Measurements from ENCODE around the gene FOXI2. TPM values are rescaled to one million over a fixed set of nuclear protein-coding genes. Genes with fewer than 3 reads are reported as not detected.

Gene FOXI2
- not detected for total RNA-seq

GRCh38 chr10:127736915-127737562 is at the start of gene FOXI2:
Gene FOXI2 (plus strand): TSS chr10:127737185. CDS start chr10:127737274, 89 bp downstream.
- H3K36me3 Mint-ChIP-seq: no peaks in the 10 kb centered on the region
- no peak within 1 kb of the TSS for H3K27ac Mint-ChIP-seq
- no peak within 1 kb of the TSS for H3K4me3 Mint-ChIP-seq
- DNase-seq: no peak
- CTCF ChIA-PET: no interaction called here
- H3K27me3 Mint-ChIP-seq: peaks cover 31% of the 10 kb centered on the region
- POLR2A ChIA-PET: no interaction called here
- no peaks in the 10 kb centered on the region for H3K4me1 Mint-ChIP-seq (ENCODE audit: low read depth)
- no peaks in the 10 kb centered on the region for H3K9me3 Mint-ChIP-seq
- intact Hi-C loops (cut with micrococcal nuclease): no loop called here

GRCh38 chr10:127687548-127687947 is 49.4 kb upstream of the FOXI2 start:
- Mint-ChIP-seq H3K36me3 (no peaks in the 10 kb centered on the region), H3K9me3 (no peaks in the 10 kb centered on the region), H3K4me3 (no peak overlapping the region), H3K27ac (no peak overlapping the region), H3K4me1 (ENCODE audit: low read depth) (no peaks in the 10 kb centered on the region), H3K27me3 (no peaks in the 10 kb centered on the region)
- DNase-seq: no peak
- ChIA-PET POLR2A (interaction anchor here (0.6 kb wide), 1 partner anchor 92 kb away, joined by 3 read pairs; no protein-coding TSS in a partner anchor), CTCF (no interaction called here)
- intact Hi-C loops (cut with micrococcal nuclease): no loop called here

- no peak for DNase-seq
- no peaks in the 10 kb centered on the region for H3K36me3 Mint-ChIP-seq
- POLR2A ChIA-PET: no interaction called here
- H3K27me3 Mint-ChIP-seq: no peaks in the 10 kb centered on the region
- no peak overlapping the region for H3K27ac Mint-ChIP-seq
- H3K4me1 Mint-ChIP-seq (ENCODE audit: low read depth): no peaks in the 10 kb centered on the region
- CTCF ChIA-PET: no interaction called here
- no peaks in the 10 kb centered on the region for H3K9me3 Mint-ChIP-seq
- H3K4me3 Mint-ChIP-seq: no peak overlapping the region
- intact Hi-C loops (cut with micrococcal nuclease): no loop called here
Observed at GRCh38 chr10:127690176-127690835, 46.7 kb upstream of the FOXI2 start.

- intact Hi-C loops (cut with micrococcal nuclease): no loop called here
- peak; percentile 55 for DNase-seq
Observed at GRCh38 chr10:127694580-127695193, 42.3 kb upstream of the FOXI2 start.

GRCh38 chr10:127695431-127695830 is 41.6 kb upstream of the FOXI2 start:
- Mint-ChIP-seq H3K27me3 (no peaks in the 10 kb centered on the region), H3K4me3 (no peak overlapping the region), H3K4me1 (ENCODE audit: low read depth) (no peaks in the 10 kb centered on the region), H3K9me3 (no peaks in the 10 kb centered on the region), H3K27ac (no peak overlapping the region), H3K36me3 (no peaks in the 10 kb centered on the region)
- no peak for DNase-seq
- POLR2A ChIA-PET: no interaction called here
- intact Hi-C loops (cut with micrococcal nuclease): no loop called here
- CTCF ChIA-PET: interaction anchor here (0.7 kb wide), 2 partner anchors 10 to 163 kb away, joined by 3 read pairs; no protein-coding TSS in a partner anchor

More at GRCh38 chr10:127694580-127695193, 42.3 kb upstream of the FOXI2 start:
- Mint-ChIP-seq H3K27ac (no peak overlapping the region), H3K9me3 (no peaks in the 10 kb centered on the region), H3K4me3 (no peak overlapping the region), H3K4me1 (ENCODE audit: low read depth) (no peaks in the 10 kb centered on the region), H3K36me3 (no peaks in the 10 kb centered on the region), H3K27me3 (no peaks in the 10 kb centered on the region)
- CTCF ChIA-PET: interaction anchor here (0.6 to 0.7 kb wide), 2 partner anchors 9 to 49 kb away, joined by 3 read pairs; no protein-coding TSS in a partner anchor
- POLR2A ChIA-PET: no interaction called here

- CTCF ChIA-PET: no interaction called here
- Mint-ChIP-seq H3K4me1 (ENCODE audit: low read depth) (no peaks in the 10 kb centered on the region), H3K27me3 (peaks cover 10% of the 10 kb centered on the region), H3K9me3 (no peaks in the 10 kb centered on the region), H3K27ac (no peak overlapping the region), H3K36me3 (no peaks in the 10 kb centered on the region), H3K4me3 (no peak overlapping the region)
- intact Hi-C loops (cut with micrococcal nuclease): no loop called here
- no peak for DNase-seq
- POLR2A ChIA-PET: no interaction called here
Observed at GRCh38 chr10:127698886-127699285, 38.1 kb upstream of the FOXI2 start.

GRCh38 chr10:127699311-127699710 is 37.7 kb upstream of the FOXI2 start:
- intact Hi-C loops (cut with micrococcal nuclease): no loop called here
- H3K4me3 Mint-ChIP-seq: no peak overlapping the region
- peaks cover 12% of the 10 kb centered on the region for H3K27me3 Mint-ChIP-seq
- POLR2A ChIA-PET: no interaction called here
- H3K36me3 Mint-ChIP-seq: no peaks in the 10 kb centered on the region
- DNase-seq: no peak
- no peaks in the 10 kb centered on the region for H3K4me1 Mint-ChIP-seq (ENCODE audit: low read depth)
- CTCF ChIA-PET: no interaction called here
- H3K9me3 Mint-ChIP-seq: no peaks in the 10 kb centered on the region
- H3K27ac Mint-ChIP-seq: no peak overlapping the region

GRCh38 chr10:127702271-127702670 is 34.7 kb upstream of the FOXI2 start:
- Mint-ChIP-seq H3K36me3 (no peaks in the 10 kb centered on the region), H3K4me3 (no peak overlapping the region), H3K27me3 (peaks cover 12% of the 10 kb centered on the region), H3K4me1 (ENCODE audit: low read depth) (no peaks in the 10 kb centered on the region), H3K27ac (no peak overlapping the region), H3K9me3 (no peaks in the 10 kb centered on the region)
- DNase-seq: no peak
- intact Hi-C loops (cut with micrococcal nuclease): no loop called here
- ChIA-PET POLR2A (no interaction called here), CTCF (no interaction called here)

- no peaks in the 10 kb centered on the region for H3K36me3 Mint-ChIP-seq
- no peaks in the 10 kb centered on the region for H3K4me1 Mint-ChIP-seq (ENCODE audit: low read depth)
- POLR2A ChIA-PET: no interaction called here
- CTCF ChIA-PET: interaction anchor here (0.6 to 1.9 kb wide), 6 partner anchors 110 to 436 kb away, joined by 3 to 15 read pairs (median 4); no protein-coding TSS in a partner anchor
- peaks cover 2% of the 10 kb centered on the region for H3K27me3 Mint-ChIP-seq
- H3K27ac Mint-ChIP-seq: no peak overlapping the region
- H3K9me3 Mint-ChIP-seq: no peaks in the 10 kb centered on the region
- no peak overlapping the region for H3K4me3 Mint-ChIP-seq
- intact Hi-C loops (cut with micrococcal nuclease): loop anchor here (2.0 to 5.0 kb wide), 2 partner anchors 137 to 296 kb away; no protein-coding TSS in a partner anchor
- DNase-seq: no peak
Observed at GRCh38 chr10:127715249-127715648, 21.7 kb upstream of the FOXI2 start.

- Mint-ChIP-seq H3K27ac (no peak overlapping the region), H3K36me3 (no peaks in the 10 kb centered on the region), H3K4me1 (ENCODE audit: low read depth) (no peaks in the 10 kb centered on the region), H3K4me3 (no peak overlapping the region), H3K9me3 (no peaks in the 10 kb centered on the region), H3K27me3 (peaks cover 2% of the 10 kb centered on the region)
- no peak for DNase-seq
- intact Hi-C loops (cut with micrococcal nuclease): loop anchor here (2.0 to 5.0 kb wide), 2 partner anchors 136 to 295 kb away; no protein-coding TSS in a partner anchor
- ChIA-PET POLR2A (no interaction called here), CTCF (interaction anchor here (0.6 to 1.9 kb wide), 6 partner anchors 111 to 349 kb away, joined by 3 to 15 read pairs (median 4); no protein-coding TSS in a partner anchor)
Observed at GRCh38 chr10:127715782-127716378, 21.1 kb upstream of the FOXI2 start.

- no peak for DNase-seq
- intact Hi-C loops (cut with micrococcal nuclease): no loop called here
- CTCF ChIA-PET: no interaction called here
- Mint-ChIP-seq H3K9me3 (no peaks in the 10 kb centered on the region), H3K4me3 (no peak overlapping the region), H3K4me1 (ENCODE audit: low read depth) (no peaks in the 10 kb centered on the region), H3K27ac (no peak overlapping the region), H3K36me3 (no peaks in the 10 kb centered on the region), H3K27me3 (peaks cover 2% of the 10 kb centered on the region)
- POLR2A ChIA-PET: no interaction called here
Observed at GRCh38 chr10:127720142-127720541, 16.8 kb upstream of the FOXI2 start.

GRCh38 chr10:127720903-127721302 is 16.1 kb upstream of the FOXI2 start:
- H3K9me3 Mint-ChIP-seq: no peaks in the 10 kb centered on the region
- no peak overlapping the region for H3K27ac Mint-ChIP-seq
- no peak for DNase-seq
- no peak overlapping the region for H3K4me3 Mint-ChIP-seq
- H3K36me3 Mint-ChIP-seq: no peaks in the 10 kb centered on the region
- POLR2A ChIA-PET: no interaction called here
- no peaks in the 10 kb centered on the region for H3K4me1 Mint-ChIP-seq (ENCODE audit: low read depth)
- CTCF ChIA-PET: no interaction called here
- intact Hi-C loops (cut with micrococcal nuclease): no loop called here
- H3K27me3 Mint-ChIP-seq: peaks cover 2% of the 10 kb centered on the region
